Measurements from ENCODE around the gene PPP4R4. TPM values are rescaled to one million over a fixed set of nuclear protein-coding genes. Genes with fewer than 3 reads are reported as not detected.

PPP4R4 gene
- total and polyA plus RNA-seq, 10 donors, result 0.05 to 0.94 (median 0.13) TPM; not detected in 3

DNA sequence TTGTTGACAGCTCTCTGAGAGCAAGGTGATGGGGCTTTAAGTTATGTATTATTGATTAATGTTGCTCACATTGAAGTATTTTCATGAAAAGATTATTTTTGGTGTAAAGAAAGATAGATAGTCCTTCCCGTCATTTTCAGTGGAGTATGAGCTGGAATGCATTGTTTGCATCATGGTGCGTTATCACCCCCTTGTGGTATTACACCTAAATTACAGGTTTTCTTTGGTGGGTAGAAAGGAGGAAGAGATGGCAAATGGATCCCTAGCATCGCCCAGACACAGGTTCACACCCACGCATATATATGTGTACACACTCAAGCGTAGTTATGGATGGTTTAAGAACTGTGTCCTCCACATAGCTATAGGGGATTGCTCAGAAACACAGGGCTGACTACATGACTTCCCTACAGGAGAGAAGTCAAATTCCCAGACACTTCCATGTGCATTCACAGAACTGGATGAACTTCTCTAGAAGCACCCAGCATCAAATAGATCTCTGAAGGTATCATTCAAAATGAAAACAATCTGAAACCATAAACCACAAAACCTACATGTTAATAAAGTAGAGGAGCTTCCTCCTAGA is 133.4 kb downstream of the PPP4R4 start:
- H3K27ac ChIP-seq, result no peak overlapping the region
- H3K36me3 ChIP-seq, result no peaks in the 10 kb centered on the region
- no peaks in the 10 kb centered on the region for H3K4me1 ChIP-seq
- H3K9me3 ChIP-seq, result peaks cover 0 to 29% (median 13%) of the 10 kb centered on the region in 8 donors
- 32 to 53% (median 45%) methylated on average over 5 of the region's 5 CpGs for WGBS, 5 donors
- DNase-seq, result no peak
- TF ChIP-seq POLR2AphosphoS5 (IDR thresholded peaks at IDR 0.05), result no peak
- TF ChIP-seq POLR2A (IDR thresholded peaks at IDR 0.05), result no peak
- TF ChIP-seq, protein P1, sequence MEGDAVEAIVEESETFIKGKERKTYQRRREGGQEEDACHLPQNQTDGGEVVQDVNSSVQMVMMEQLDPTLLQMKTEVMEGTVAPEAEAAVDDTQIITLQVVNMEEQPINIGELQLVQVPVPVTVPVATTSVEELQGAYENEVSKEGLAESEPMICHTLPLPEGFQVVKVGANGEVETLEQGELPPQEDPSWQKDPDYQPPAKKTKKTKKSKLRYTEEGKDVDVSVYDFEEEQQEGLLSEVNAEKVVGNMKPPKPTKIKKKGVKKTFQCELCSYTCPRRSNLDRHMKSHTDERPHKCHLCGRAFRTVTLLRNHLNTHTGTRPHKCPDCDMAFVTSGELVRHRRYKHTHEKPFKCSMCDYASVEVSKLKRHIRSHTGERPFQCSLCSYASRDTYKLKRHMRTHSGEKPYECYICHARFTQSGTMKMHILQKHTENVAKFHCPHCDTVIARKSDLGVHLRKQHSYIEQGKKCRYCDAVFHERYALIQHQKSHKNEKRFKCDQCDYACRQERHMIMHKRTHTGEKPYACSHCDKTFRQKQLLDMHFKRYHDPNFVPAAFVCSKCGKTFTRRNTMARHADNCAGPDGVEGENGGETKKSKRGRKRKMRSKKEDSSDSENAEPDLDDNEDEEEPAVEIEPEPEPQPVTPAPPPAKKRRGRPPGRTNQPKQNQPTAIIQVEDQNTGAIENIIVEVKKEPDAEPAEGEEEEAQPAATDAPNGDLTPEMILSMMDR (IDR thresholded peaks at IDR 0.05 in 8 of 11, conservative IDR thresholded peaks at IDR 0.05 in 3 of 11), result no peak
- intact Hi-C loops (cut with DNase I; ENCODE audit: low total_unique reads), result no loop called here
- H3K27me3 ChIP-seq (replicated peaks in 1 of 7), result peaks cover 0 to 4% (median 0%) of the 10 kb centered on the region in 7 donors
- H3K4me3 ChIP-seq, result no peak overlapping the region

DNA sequence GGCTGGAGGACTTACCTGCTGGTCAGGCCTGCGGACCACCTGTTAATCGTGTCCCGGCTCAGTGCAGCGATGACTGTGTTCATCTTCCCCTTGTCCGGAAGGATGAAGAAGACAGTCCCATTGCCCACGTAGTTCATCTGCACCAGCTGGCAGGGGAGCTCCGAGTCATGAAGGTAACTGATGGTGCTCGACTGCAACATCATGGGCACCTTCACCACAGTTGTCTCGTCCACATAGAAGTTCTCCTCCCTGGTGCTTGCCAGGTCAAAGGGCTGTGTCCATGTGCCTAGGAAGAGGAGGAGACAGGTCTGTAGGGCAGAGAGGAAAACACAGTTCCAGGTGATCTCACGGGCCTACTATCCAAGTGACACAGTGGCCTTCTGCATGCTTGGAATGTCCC is 135.6 kb downstream of the PPP4R4 start:
- H3K36me3 ChIP-seq, result no peaks in the 10 kb centered on the region
- H3K27ac ChIP-seq, result no peak overlapping the region
- TF ChIP-seq, protein P1 (IDR thresholded peaks at IDR 0.05 in 8 of 11, conservative IDR thresholded peaks at IDR 0.05 in 3 of 11), result no peak
- TF ChIP-seq POLR2A (IDR thresholded peaks at IDR 0.05), result no peak
- no peak for TF ChIP-seq POLR2AphosphoS5 (IDR thresholded peaks at IDR 0.05)
- DNase-seq, result no peak
- intact Hi-C loops (cut with DNase I; ENCODE audit: low total_unique reads), result no loop called here
- peaks cover 0 to 27% (median 13%) of the 10 kb centered on the region in 8 donors for H3K9me3 ChIP-seq
- H3K27me3 ChIP-seq (replicated peaks in 1 of 7), result peaks cover 0 to 4% (median 0%) of the 10 kb centered on the region in 7 donors
- no peak overlapping the region for H3K4me3 ChIP-seq
- H3K4me1 ChIP-seq, result no peaks in the 10 kb centered on the region
- WGBS, 5 donors, result 77 to 97% (median 84%) methylated on average over 10 of the region's 10 CpGs

DNA sequence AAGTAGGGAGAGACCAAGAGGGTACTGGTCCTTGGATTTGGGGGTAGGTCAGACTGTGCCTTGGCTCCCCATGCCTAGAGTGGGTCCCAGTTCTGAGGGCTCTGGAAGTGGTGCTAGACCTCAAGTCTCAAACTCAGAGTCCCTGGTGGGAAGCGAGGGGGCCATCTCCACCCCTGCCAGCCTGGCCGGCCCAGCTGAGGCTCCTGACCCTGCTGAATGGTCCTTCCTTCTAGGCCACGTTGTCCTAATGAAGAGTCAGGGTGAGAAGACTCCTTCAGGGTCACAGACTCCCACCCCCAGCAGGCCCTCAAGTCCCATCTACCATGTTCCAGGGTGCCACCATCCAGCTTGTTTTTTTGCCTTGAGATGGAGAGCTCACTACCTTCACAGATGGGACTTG is 136.1 kb downstream of the PPP4R4 start:
- intact Hi-C loops (cut with DNase I; ENCODE audit: low total_unique reads), result no loop called here
- no peaks in the 10 kb centered on the region for H3K36me3 ChIP-seq
- H3K27ac ChIP-seq, result no peak overlapping the region
- H3K4me1 ChIP-seq, result no peaks in the 10 kb centered on the region
- H3K27me3 ChIP-seq (replicated peaks in 1 of 7), result peaks cover 0 to 4% (median 0%) of the 10 kb centered on the region in 7 donors
- H3K9me3 ChIP-seq, result peaks cover 0 to 33% (median 13%) of the 10 kb centered on the region in 8 donors
- H3K4me3 ChIP-seq, result no peak overlapping the region
- DNase-seq, result no peak
- 68 to 88% (median 81%) methylated on average over 3 of the region's 3 CpGs for WGBS, 5 donors
- no peak for TF ChIP-seq POLR2A (IDR thresholded peaks at IDR 0.05)
- TF ChIP-seq, protein P1 (IDR thresholded peaks at IDR 0.05 in 8 of 11, conservative IDR thresholded peaks at IDR 0.05 in 3 of 11), result no peak
- TF ChIP-seq POLR2AphosphoS5 (IDR thresholded peaks at IDR 0.05), result no peak

DNA sequence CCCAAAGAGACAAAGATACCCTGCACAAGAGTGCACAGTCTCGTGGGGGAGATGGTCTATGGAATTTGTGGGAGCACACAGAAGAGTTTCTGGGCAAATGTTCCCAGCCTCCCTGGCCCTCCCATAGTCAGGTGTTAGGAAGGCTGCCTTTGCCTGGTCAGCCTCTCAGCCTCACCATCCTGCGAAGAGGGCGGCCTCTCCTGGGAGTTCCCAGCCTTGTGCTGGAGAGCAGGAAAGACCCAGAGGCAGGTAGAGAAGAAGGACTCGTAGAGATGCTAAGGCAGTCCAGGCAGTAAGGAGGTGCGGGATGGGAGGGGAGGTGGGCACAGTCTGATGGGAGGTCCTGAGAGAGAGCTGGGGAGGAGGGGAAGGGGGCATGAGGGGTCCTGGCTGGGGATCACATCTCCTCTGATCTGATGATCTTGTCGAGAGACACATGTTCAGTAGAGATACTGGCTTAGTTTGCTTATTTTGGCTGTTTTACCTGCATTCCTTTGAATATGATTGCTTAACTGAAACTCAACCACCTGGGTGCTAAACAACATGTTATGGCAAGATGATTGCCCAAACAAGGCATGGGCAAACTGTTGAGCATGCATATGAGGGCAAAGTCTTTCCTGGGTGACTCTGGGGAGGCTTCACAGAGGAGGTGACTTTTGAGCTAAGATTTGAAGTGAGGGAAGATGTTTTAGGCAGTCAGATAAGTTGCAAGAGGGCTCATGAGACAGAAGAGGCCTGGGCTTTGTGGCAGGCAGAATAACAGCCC is 138.5 kb downstream of the PPP4R4 start:
- intact Hi-C loops (cut with DNase I; ENCODE audit: low total_unique reads), result no loop called here
- DNase-seq, result no peak
- Histone ChIP-seq H3K4me3 (no peak overlapping the region), H3K4me1 (no peaks in the 10 kb centered on the region), H3K36me3 (no peaks in the 10 kb centered on the region), H3K27ac (no peak overlapping the region), H3K9me3 (peaks cover 0 to 22% (median 7%) of the 10 kb centered on the region in 8 donors), H3K27me3 (replicated peaks in 1 of 7) (peaks cover 0 to 4% (median 0%) of the 10 kb centered on the region in 7 donors)
- TF ChIP-seq, protein P1 (IDR thresholded peaks at IDR 0.05 in 8 of 11, conservative IDR thresholded peaks at IDR 0.05 in 3 of 11), result no peak
- no peak for TF ChIP-seq POLR2A (IDR thresholded peaks at IDR 0.05)
- 75 to 85% (median 82%) methylated on average over 5 to 6 of the region's 6 CpGs for WGBS, 5 donors

Data from spleen (tissue), 11 donors.